ENCODE measurements around the gene IDUA.

The IDUA gene

DNA sequence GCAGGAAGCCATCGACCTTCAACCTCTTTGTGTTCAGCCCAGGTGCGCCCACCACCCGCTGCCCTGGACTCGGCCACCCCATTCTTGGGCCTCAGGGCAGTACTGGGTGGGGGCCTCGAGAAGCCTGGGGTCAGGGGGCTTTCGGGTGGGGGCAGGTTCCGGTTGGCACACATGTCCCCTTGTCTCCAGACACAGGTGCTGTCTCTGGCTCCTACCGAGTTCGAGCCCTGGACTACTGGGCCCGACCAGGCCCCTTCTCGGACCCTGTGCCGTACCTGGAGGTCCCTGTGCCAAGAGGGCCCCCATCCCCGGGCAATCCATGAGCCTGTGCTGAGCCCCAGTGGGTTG is 17.2 kb downstream of the IDUA start:
- H3K4me3 ChIP-seq (ENCODE audit: low read length) = no peak overlapping the region
- no peak overlapping the region for H3K27ac ChIP-seq (ENCODE audit: low read length)
- no peaks in the 10 kb centered on the region; the same call in 1 of the 2 replicates for H3K36me3 ChIP-seq (ENCODE audit: control insufficient read depth, insufficient read depth, low read length)
- H3K27me3 ChIP-seq (ENCODE audit: control insufficient read depth, insufficient read depth, low read length) = peaks cover 50% of the 10 kb centered on the region
- whole genome bisulfite sequencing (ENCODE audit: insufficient coverage, insufficient read length) = no CpG with 5 or more reads among the region's 13 CpGs
- H3K9me3 ChIP-seq (ENCODE audit: control insufficient read depth, insufficient read depth, low read length) = no peaks in the 10 kb centered on the region
- peaks cover 6% of the 10 kb centered on the region for H3K4me1 ChIP-seq (ENCODE audit: control insufficient read depth, insufficient read depth, low read length)
- DNase-seq (ENCODE audit: low read depth, low spot score) = no peak

DNA sequence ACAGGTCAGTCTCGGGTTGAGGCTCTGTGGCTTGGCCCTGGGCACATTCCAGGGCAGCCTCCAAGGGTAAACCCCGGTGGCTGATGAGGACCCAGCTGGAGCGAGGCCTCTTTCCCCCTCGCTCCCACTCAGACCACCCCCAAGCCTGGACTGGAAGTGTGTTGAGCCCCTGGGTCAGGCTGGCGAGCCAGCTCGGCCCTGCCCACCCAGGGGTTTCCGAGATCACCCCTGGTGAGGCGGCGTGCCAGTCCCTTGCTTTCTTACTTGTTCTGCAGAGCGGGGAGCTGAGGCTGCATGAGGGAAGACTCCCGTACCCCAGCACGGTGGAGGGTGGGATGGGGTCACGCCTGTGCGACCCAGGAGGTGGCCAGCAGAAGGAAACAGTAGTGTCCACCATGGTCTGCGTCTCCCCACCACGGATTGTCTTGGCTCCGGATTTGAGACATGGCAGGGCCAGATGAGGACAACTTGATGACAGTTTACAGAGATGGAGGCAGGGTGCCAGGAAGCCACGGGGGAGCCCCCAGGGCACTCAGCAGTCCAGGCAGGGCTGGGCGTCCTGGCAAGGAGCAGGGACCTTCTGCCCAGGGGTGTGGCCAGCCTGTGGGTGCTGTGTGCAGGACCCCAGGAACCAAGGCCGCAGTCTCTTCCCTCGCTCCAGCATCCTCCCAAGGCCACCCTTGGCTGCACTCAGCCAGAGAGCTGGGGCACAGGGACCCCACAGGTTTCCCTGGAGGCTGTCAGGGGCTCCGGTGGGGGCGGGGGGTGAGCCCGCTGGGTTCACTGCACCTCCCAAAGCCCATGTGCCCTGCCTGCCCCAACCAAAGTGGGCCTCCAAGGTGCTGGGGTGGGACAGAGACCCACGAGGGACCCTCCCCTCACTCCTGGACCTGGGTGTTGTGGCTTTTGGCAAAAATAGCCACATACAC is 18.0 kb downstream of the IDUA start:
- DNase-seq (ENCODE audit: low read depth, low spot score) = no peak
- H3K27ac ChIP-seq (ENCODE audit: low read length) = no peak overlapping the region
- no CpG with 5 or more reads among the region's 25 CpGs for WGBS (ENCODE audit: insufficient coverage, insufficient read length)
- H3K4me3 ChIP-seq (ENCODE audit: low read length) = no peak overlapping the region
- H3K27me3 ChIP-seq (ENCODE audit: control insufficient read depth, insufficient read depth, low read length) = peaks cover 48% of the 10 kb centered on the region
- peaks cover 7% of the 10 kb centered on the region for H3K4me1 ChIP-seq (ENCODE audit: control insufficient read depth, insufficient read depth, low read length)
- H3K9me3 ChIP-seq (ENCODE audit: control insufficient read depth, insufficient read depth, low read length) = no peaks in the 10 kb centered on the region
- H3K36me3 ChIP-seq (ENCODE audit: control insufficient read depth, insufficient read depth, low read length) = no peaks in the 10 kb centered on the region; the same call in 1 of the 2 replicates

DNA sequence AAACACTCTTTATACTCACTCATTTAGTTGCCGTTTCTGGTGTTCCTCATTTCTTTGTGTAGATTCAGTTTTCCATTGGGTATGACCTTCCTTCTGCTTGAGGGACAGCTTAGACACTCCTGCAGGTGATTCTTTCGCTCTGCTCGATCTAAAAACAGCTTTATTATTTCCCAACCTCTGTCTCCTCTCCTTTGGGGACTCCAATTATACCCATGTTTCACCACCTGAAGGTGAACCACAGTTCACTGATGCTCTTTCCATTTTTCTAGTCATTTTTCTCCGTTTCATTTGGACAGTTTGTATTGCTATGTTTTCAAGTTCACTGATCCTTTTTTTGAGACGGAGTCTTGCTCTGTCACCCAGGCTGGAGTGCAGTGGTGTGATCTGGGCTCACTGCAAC is 20.0 kb downstream of the IDUA start:
- H3K4me1 ChIP-seq (ENCODE audit: control insufficient read depth, insufficient read depth, low read length) = peaks cover 11% of the 10 kb centered on the region
- H3K27me3 ChIP-seq (ENCODE audit: control insufficient read depth, insufficient read depth, low read length) = peaks cover 47% of the 10 kb centered on the region
- H3K27ac ChIP-seq (ENCODE audit: low read length) = no peak overlapping the region
- no peaks in the 10 kb centered on the region for H3K9me3 ChIP-seq (ENCODE audit: control insufficient read depth, insufficient read depth, low read length)
- no CpG with 5 or more reads among the region's 5 CpGs for WGBS (ENCODE audit: insufficient coverage, insufficient read length)
- no peak overlapping the region for H3K4me3 ChIP-seq (ENCODE audit: low read length)
- no peaks in the 10 kb centered on the region; the same call in 1 of the 2 replicates for H3K36me3 ChIP-seq (ENCODE audit: control insufficient read depth, insufficient read depth, low read length)
- no peak for DNase-seq (ENCODE audit: low read depth, low spot score)

GRCh38 chr4:1008840-1009541 is 22.1 kb downstream of the IDUA start:
- Histone ChIP-seq H3K27ac (ENCODE audit: low read length) (no peak overlapping the region), H3K27me3 (ENCODE audit: control insufficient read depth, insufficient read depth, low read length) (peaks cover 29% of the 10 kb centered on the region), H3K4me3 (ENCODE audit: low read length) (peak overlapping the region; percentile 49; the same call in 1 of the 2 replicates), H3K36me3 (ENCODE audit: control insufficient read depth, insufficient read depth, low read length) (no peaks in the 10 kb centered on the region), H3K4me1 (ENCODE audit: control insufficient read depth, insufficient read depth, low read length) (peaks cover 5% of the 10 kb centered on the region; the same call in 1 of the 2 replicates), H3K9me3 (ENCODE audit: control insufficient read depth, insufficient read depth, low read length) (no peaks in the 10 kb centered on the region)
- no peak for DNase-seq (ENCODE audit: low read depth, low spot score)
- no CpG with 5 or more reads among the region's 36 CpGs for WGBS (ENCODE audit: insufficient coverage, insufficient read length)

DNA sequence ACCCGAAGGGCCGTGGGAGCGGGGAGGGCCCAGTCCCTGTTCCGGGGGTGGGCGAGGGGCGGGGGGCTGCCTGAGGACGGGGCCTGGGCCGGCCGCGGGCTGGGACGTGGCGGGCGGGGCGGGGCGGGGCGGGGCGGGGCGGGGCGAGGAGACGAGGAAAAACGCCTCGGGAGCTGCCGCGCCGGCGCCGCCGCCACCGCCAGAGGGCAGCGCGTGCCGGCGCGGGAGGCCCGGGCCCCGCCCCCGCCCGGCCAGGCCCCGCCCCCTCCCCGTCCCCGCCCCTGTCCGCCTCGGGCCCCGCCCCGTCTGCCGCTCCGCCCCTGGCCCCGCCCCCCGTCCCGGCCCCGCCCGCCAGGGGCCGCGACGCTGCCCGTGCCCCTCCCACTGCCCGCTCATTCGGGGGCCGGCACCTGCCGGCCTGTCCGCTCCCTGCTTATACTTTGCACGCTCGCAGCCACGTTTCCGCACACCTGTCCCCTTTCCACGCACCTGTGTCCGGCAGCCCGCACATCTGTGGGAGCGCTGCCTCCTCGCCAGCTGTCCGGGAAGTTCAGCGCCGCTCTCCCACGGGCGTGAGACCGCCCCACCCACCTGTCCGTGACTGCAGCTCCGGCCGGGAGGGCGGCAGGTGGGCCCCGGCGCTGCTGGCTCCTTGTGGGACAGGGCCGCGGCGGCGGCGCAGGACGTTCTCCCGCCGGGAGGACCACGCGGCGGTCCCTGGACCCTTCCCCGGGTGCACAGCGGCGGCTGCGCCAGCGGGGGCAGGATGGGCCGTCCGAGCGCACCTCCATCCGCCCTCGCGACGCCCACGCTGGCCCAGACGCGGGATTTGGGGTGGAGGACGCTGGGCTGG is 22.9 kb downstream of the IDUA start:
- no CpG with 5 or more reads among the region's 109 CpGs for WGBS (ENCODE audit: insufficient coverage, insufficient read length)
- no peak overlapping the region for H3K27ac ChIP-seq (ENCODE audit: low read length)
- peaks cover 26% of the 10 kb centered on the region for H3K27me3 ChIP-seq (ENCODE audit: control insufficient read depth, insufficient read depth, low read length)
- DNase-seq (ENCODE audit: low read depth, low spot score) = no peak
- H3K36me3 ChIP-seq (ENCODE audit: control insufficient read depth, insufficient read depth, low read length) = no peaks in the 10 kb centered on the region
- no peaks in the 10 kb centered on the region for H3K9me3 ChIP-seq (ENCODE audit: control insufficient read depth, insufficient read depth, low read length)
- peak overlapping the region; percentile 56; the same call in 1 of the 2 replicates for H3K4me3 ChIP-seq (ENCODE audit: low read length)
- peaks cover 5% of the 10 kb centered on the region; the same call in 1 of the 2 replicates for H3K4me1 ChIP-seq (ENCODE audit: control insufficient read depth, insufficient read depth, low read length)

DNA sequence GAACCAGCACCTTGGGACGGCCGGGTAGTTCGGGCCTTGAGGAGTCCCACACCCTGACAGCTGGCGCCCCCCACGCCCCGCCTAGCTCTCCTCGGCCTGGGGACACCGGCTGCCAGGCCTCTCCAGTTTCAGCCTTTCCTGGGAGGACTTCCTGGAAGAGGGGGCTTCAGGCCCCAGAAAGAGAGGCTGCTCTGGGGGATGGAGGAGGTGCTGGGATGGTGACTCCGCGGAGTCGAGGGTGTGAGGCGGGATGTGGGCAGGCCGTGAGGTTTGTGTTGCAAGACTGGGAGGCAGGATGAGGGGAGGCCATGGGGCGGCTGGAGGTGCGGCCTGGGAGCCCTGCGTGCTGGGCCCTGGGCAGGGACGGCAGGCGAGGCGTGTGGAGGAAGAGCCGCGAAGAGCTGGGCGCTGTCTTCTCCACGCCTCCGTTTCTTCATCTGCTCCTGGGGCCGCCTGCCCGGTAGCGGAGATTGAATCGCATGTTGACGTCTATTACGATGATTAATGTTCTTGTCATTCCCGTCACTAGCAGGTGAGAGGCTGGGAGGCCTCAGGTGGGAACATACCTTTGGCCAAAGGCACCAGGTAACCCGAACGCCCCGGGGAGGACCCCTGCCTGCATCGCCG is 23.7 kb downstream of the IDUA start:
- Histone ChIP-seq H3K4me3 (ENCODE audit: low read length) (peak overlapping the region; percentile 56; the same call in 1 of the 2 replicates), H3K4me1 (ENCODE audit: control insufficient read depth, insufficient read depth, low read length) (peaks cover 5% of the 10 kb centered on the region; the same call in 1 of the 2 replicates), H3K27me3 (ENCODE audit: control insufficient read depth, insufficient read depth, low read length) (peaks cover 24% of the 10 kb centered on the region), H3K36me3 (ENCODE audit: control insufficient read depth, insufficient read depth, low read length) (no peaks in the 10 kb centered on the region), H3K27ac (ENCODE audit: low read length) (no peak overlapping the region), H3K9me3 (ENCODE audit: control insufficient read depth, insufficient read depth, low read length) (no peaks in the 10 kb centered on the region)
- no peak for DNase-seq (ENCODE audit: low read depth, low spot score)
- no CpG with 5 or more reads among the region's 36 CpGs for WGBS (ENCODE audit: insufficient coverage, insufficient read length)

DNA sequence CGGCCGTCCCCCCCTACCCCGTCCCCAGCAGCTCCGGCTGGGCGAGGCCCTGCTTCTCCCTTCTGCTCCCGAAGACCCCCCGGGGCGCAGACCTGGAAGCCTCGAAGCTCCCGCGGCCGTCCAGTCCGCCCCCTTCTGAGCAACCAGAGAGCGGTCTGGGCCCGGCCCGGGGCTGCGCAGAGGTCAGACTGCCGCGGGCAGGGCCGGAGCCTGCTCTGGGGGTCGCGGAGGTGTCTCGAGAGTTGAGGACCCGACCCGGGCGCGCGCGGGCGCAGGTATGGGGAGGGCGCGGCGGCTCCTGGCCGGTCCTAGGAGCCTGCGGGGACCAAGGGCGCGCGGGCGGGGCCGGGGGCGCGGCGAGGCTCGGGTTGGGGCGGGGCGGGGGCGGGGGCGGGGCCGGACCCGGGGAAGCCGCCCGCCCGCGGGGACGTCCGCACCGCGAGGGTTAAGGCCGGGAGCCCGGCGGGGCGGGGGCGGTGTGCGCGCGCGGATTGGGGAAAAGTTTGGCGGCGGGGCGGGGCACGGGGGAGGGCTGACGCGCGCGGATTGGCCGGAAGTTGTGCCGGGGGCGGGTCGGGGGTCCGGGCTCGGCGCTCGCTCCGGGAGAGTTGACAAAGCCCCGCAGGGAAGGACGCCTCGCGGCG is 24.3 kb downstream of the IDUA start, which contains the start of gene FGFRL1:
Gene FGFRL1, plus strand, starts transcription at position 605 of the 644 bp plus-strand sequence. CDS start 860 bp downstream, outside the sequence.
- no CpG with 5 or more reads among the region's 89 CpGs for WGBS (ENCODE audit: insufficient coverage, insufficient read length)
- no peaks in the 10 kb centered on the region for H3K36me3 ChIP-seq (ENCODE audit: control insufficient read depth, insufficient read depth, low read length)
- H3K27ac ChIP-seq (ENCODE audit: low read length) = no peak within 1 kb of the TSS
- H3K27me3 ChIP-seq (ENCODE audit: control insufficient read depth, insufficient read depth, low read length) = peaks cover 24% of the 10 kb centered on the region
- H3K4me1 ChIP-seq (ENCODE audit: control insufficient read depth, insufficient read depth, low read length) = peaks cover 5% of the 10 kb centered on the region; the same call in 1 of the 2 replicates
- DNase-seq (ENCODE audit: low read depth, low spot score) = no peak
- no peaks in the 10 kb centered on the region for H3K9me3 ChIP-seq (ENCODE audit: control insufficient read depth, insufficient read depth, low read length)
- peak within 1 kb of the TSS; percentile 32; the same call in 1 of the 2 replicates for H3K4me3 ChIP-seq (ENCODE audit: low read length)

- DNase-seq (ENCODE audit: low read depth, low spot score) = no peak
- H3K27me3 ChIP-seq (ENCODE audit: control insufficient read depth, insufficient read depth, low read length) = peaks cover 24% of the 10 kb centered on the region
Measured at GRCh38 chr4:1011666-1012033, 24.8 kb downstream of the IDUA start.

GRCh38 chr4:1012034-1012739 is 25.3 kb downstream of the IDUA start:
- H3K27me3 ChIP-seq (ENCODE audit: control insufficient read depth, insufficient read depth, low read length) = peaks cover 24% of the 10 kb centered on the region
- DNase-seq (ENCODE audit: low read depth, low spot score) = no peak
- peaks cover 5% of the 10 kb centered on the region; the same call in 1 of the 2 replicates for H3K4me1 ChIP-seq (ENCODE audit: control insufficient read depth, insufficient read depth, low read length)
- H3K9me3 ChIP-seq (ENCODE audit: control insufficient read depth, insufficient read depth, low read length) = no peaks in the 10 kb centered on the region
- no peak overlapping the region for H3K27ac ChIP-seq (ENCODE audit: low read length)
- no peaks in the 10 kb centered on the region; the same call in 1 of the 2 replicates for H3K36me3 ChIP-seq (ENCODE audit: control insufficient read depth, insufficient read depth, low read length)
- no CpG with 5 or more reads among the region's 69 CpGs for WGBS (ENCODE audit: insufficient coverage, insufficient read length)
- H3K4me3 ChIP-seq (ENCODE audit: low read length) = peak overlapping the region; percentile 32; the same call in 1 of the 2 replicates

More at GRCh38 chr4:1011666-1012033, 24.8 kb downstream of the IDUA start:
- H3K9me3 ChIP-seq (ENCODE audit: control insufficient read depth, insufficient read depth, low read length) = no peaks in the 10 kb centered on the region
- H3K36me3 ChIP-seq (ENCODE audit: control insufficient read depth, insufficient read depth, low read length) = no peaks in the 10 kb centered on the region; the same call in 1 of the 2 replicates
- H3K4me1 ChIP-seq (ENCODE audit: control insufficient read depth, insufficient read depth, low read length) = peaks cover 5% of the 10 kb centered on the region; the same call in 1 of the 2 replicates
- no peak overlapping the region for H3K27ac ChIP-seq (ENCODE audit: low read length)
- WGBS (ENCODE audit: insufficient coverage, insufficient read length) = no CpG with 5 or more reads among the region's 69 CpGs
- peak overlapping the region; percentile 22; the same call in 1 of the 2 replicates for H3K4me3 ChIP-seq (ENCODE audit: low read length)
